Mesendoderm (in vitro differentiated cells): ENCODE measurements around the gene PIK3IP1.

ENCODE experiments used
- DNase-seq: peaks from one replicate; pipeline ENCODE4 v3.0.0; 2013
- H2AK5ac ChIP-seq: 2 replicates; pipeline ENCODE4 v1.6.1; 2013; ENCODE audit warnings: low read length, inconsistent platforms
- H2BK120ac ChIP-seq: 2 replicates; pipeline ENCODE4 v1.6.1; 2013; ENCODE audit warnings: low read depth, mild to moderate bottlenecking, low read length, moderate library complexity, mixed read lengths
- H2BK15ac ChIP-seq: replicated peaks from 2 replicates; pipeline ENCODE4 v1.6.1; 2013; ENCODE audit warnings: low read depth, mild to moderate bottlenecking, moderate library complexity
- H2BK5ac ChIP-seq: 2 replicates; pipeline ENCODE4 v1.6.1; 2013; ENCODE audit warnings: low read length, inconsistent platforms
- H3K18ac ChIP-seq: 2 replicates; pipeline ENCODE4 v1.6.1; 2013; ENCODE audit warnings: mild to moderate bottlenecking, low read length, mixed read lengths
- H3K23ac ChIP-seq: one replicate; pipeline ENCODE4 v1.6.1; 2013; ENCODE audit warnings: low read length
- H3K27ac ChIP-seq: 2 replicates; pipeline ENCODE4 v1.5.1; 2013; ENCODE audit warnings: low read depth, mild to moderate bottlenecking, inconsistent platforms, low read length, moderate library complexity
- H3K27me3 ChIP-seq: 2 replicates; pipeline ENCODE4 v1.6.1; 2013; ENCODE audit warnings: low read length, control low read depth, mild to moderate bottlenecking, inconsistent platforms; ENCODE audit not compliant: insufficient read depth, poor library complexity
- H3K36me3 ChIP-seq: 2 replicates; pipeline ENCODE4 v1.6.1; 2013; ENCODE audit warnings: low read length, inconsistent platforms; ENCODE audit not compliant: control insufficient read depth, insufficient read depth
- H3K4ac ChIP-seq: one replicate; pipeline ENCODE4 v1.6.1; 2013; ENCODE audit warnings: low read depth, mild to moderate bottlenecking, low read length, moderate library complexity
- H3K4me1 ChIP-seq: 2 replicates; pipeline ENCODE4 v1.6.1; 2013; ENCODE audit warnings: low read depth, low read length, inconsistent platforms; ENCODE audit not compliant: control insufficient read depth
- H3K4me2 ChIP-seq: 2 replicates; pipeline ENCODE4 v1.6.1; 2013; ENCODE audit warnings: low read length
- H3K4me3 ChIP-seq: 2 replicates; pipeline ENCODE4 v1.5.1; 2013; ENCODE audit warnings: mild to moderate bottlenecking, low read length
- H3K56ac ChIP-seq: one replicate; pipeline ENCODE4 v1.6.1; 2013; ENCODE audit warnings: low read length
- H3K79me1 ChIP-seq: 2 replicates; pipeline ENCODE4 v1.6.1; 2013; ENCODE audit warnings: low read length, inconsistent platforms
- H3K79me2 ChIP-seq: 2 replicates; pipeline ENCODE4 v1.6.1; 2013; ENCODE audit warnings: mild to moderate bottlenecking, low read length; ENCODE audit not compliant: control insufficient read depth, insufficient read depth
- H3K9ac ChIP-seq: 2 replicates; pipeline ENCODE4 v1.6.1; 2013; ENCODE audit warnings: low read length, inconsistent platforms
- H4K5ac ChIP-seq: one replicate; pipeline ENCODE4 v1.6.1; 2013; ENCODE audit warnings: low read length
- H4K8ac ChIP-seq: one replicate; pipeline ENCODE4 v1.6.1; 2013; ENCODE audit warnings: low read depth, mild to moderate bottlenecking, control low read depth, low read length, moderate library complexity
- WGBS: extraction: QIAGEN DNeasy Blood & Tissue Kit; methylation state at CpG from one replicate; pipeline ENCODE4 v1.1.7; 2013; ENCODE audit warnings: low lambda C conversion rate, missing lambda C conversion rate; ENCODE audit not compliant: insufficient coverage; ENCODE audit errors: extremely low coverage; 5-methylcytosine and 5-hydroxymethylcytosine counted together

PIK3IP1 gene

DNA sequence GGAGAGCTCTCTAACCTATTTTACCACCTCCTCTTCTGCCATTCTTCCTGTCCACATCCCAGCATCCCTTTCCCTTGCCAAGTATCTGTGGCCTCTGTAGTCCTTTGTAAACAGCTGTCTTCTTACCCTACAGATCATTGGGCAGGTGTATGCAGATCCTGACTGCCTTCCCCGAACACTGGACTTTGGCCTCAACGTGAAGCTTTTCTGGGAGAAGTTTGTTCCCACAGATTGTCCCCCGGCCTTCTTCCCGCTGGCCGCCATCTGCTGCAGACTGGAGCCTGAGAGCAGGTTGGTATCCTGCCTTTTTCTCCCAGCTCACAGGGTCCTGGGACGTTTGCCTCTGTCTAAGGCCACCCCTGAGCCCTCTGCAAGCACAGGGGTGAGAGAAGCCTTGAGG lies 17.3 kb downstream of the PIK3IP1 start:
- H3K4me1 ChIP-seq = peaks cover 11% of the 10 kb centered on the region
- no peak overlapping the region for H3K56ac ChIP-seq
- no peak overlapping the region for H4K5ac ChIP-seq
- H3K4me3 ChIP-seq = no peak overlapping the region
- H3K9ac ChIP-seq = no peak overlapping the region
- H2BK15ac ChIP-seq = no peak overlapping the region
- no peak overlapping the region for H2BK120ac ChIP-seq
- no peak overlapping the region for H3K18ac ChIP-seq
- no peak overlapping the region for H3K23ac ChIP-seq
- H3K27me3 ChIP-seq = no peaks in the 10 kb centered on the region
- H2BK5ac ChIP-seq = no peak overlapping the region
- H2AK5ac ChIP-seq = no peak overlapping the region
- no CpG with 5 or more reads among the region's 6 CpGs for WGBS
- H3K27ac ChIP-seq = no peak overlapping the region
- peaks cover 2% of the 10 kb centered on the region for H3K36me3 ChIP-seq
- DNase-seq = no peak
- no peak overlapping the region for H4K8ac ChIP-seq
- no peak overlapping the region for H3K4ac ChIP-seq
- H3K79me2 ChIP-seq = no peaks in the 10 kb centered on the region
- H3K79me1 ChIP-seq = no peaks in the 10 kb centered on the region
- H3K4me2 ChIP-seq = no peak overlapping the region

DNA sequence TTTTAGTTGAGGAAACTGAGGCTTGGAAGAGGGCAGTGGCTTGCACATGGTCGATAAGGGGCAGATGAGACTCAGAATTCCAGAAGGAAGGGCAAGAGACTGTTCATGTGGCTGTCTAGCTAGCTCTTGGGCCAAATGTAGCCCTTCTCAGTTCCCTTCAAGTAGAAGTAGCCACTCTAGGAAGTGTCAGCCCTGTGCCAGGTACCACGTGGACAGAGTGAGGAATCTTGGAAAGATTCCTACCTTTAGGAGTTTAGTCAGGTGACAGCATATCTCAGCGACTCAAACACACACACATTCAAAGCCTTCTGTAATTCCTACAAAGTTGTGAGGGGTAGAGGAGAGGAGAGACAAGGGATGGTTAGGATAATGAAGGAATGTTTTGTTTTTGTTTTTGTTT lies 18.3 kb downstream of the PIK3IP1 start:
- H4K8ac ChIP-seq = no peak overlapping the region
- H3K4ac ChIP-seq = no peak overlapping the region
- H3K18ac ChIP-seq = no peak overlapping the region
- no peak overlapping the region for H2BK15ac ChIP-seq
- H3K27me3 ChIP-seq = no peaks in the 10 kb centered on the region
- no peak overlapping the region for H2AK5ac ChIP-seq
- H3K56ac ChIP-seq = no peak overlapping the region
- no peaks in the 10 kb centered on the region for H3K79me1 ChIP-seq
- H3K4me1 ChIP-seq = peaks cover 11% of the 10 kb centered on the region
- no peak overlapping the region for H3K27ac ChIP-seq
- no CpG with 5 or more reads among the region's 3 CpGs for WGBS
- H3K23ac ChIP-seq = no peak overlapping the region
- DNase-seq = no peak
- no peak overlapping the region for H2BK120ac ChIP-seq
- peaks cover 2% of the 10 kb centered on the region for H3K36me3 ChIP-seq
- no peak overlapping the region for H4K5ac ChIP-seq
- no peak overlapping the region for H3K4me3 ChIP-seq
- no peak overlapping the region for H3K4me2 ChIP-seq
- H3K79me2 ChIP-seq = no peaks in the 10 kb centered on the region
- H3K9ac ChIP-seq = no peak overlapping the region
- H2BK5ac ChIP-seq = no peak overlapping the region

DNA sequence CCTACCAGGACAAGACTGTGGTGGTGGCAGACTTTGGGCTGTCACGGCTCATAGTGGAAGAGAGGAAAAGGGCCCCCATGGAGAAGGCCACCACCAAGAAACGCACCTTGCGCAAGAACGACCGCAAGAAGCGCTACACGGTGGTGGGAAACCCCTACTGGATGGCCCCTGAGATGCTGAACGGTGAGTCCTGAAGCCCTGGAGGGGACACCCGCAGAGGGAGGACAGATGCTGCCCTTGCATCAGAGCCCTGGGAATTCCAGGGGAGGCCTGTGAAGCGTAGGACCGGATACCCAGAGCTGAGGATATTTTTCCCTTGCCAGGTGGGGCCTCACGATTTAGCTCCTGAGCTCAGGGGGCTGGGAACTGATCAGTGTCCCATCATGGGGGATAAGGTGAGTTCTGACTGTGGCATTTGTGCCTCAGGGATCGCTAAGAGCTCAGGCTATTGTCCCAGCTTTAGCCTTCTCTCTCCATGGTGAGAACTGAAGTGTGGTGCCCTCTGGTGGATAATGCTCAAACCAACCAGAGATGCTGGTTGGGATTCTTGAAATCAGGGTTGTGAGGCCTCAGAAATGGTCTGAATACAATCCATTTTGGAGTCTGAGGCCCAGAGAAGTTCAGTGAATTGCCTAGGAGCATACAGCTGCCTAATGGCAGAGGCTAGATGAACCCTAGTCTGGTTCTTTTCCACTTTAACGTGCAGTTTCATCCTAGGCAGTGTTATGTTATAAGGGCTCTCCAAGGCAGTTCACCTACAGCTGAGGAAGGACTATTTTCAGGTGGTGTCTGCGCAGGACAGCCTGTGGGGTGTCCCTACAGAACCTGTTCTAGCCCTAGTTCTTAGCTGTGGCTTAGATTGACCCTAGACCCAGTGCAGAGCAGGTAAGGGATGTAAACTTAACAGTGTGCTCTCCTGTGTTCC lies 19.5 kb downstream of the PIK3IP1 start:
- DNase-seq = peak; percentile 93
- Histone ChIP-seq H3K79me1 (no peaks in the 10 kb centered on the region), H3K79me2 (no peaks in the 10 kb centered on the region), H3K4me3 (no peak overlapping the region), H3K4me2 (no peak overlapping the region), H3K18ac (no peak overlapping the region), H3K4ac (no peak overlapping the region), H4K8ac (no peak overlapping the region), H2BK5ac (no peak overlapping the region), H2BK120ac (no peak overlapping the region), H3K56ac (peak overlapping the region; percentile 53), H2AK5ac (peak overlapping the region; percentile 80), H3K4me1 (peaks cover 11% of the 10 kb centered on the region), H2BK15ac (no peak overlapping the region), H4K5ac (no peak overlapping the region), H3K27me3 (no peaks in the 10 kb centered on the region), H3K27ac (no peak overlapping the region), H3K36me3 (peaks cover 2% of the 10 kb centered on the region), H3K9ac (peak overlapping the region; percentile 10), H3K23ac (no peak overlapping the region)
- no CpG with 5 or more reads among the region's 15 CpGs for WGBS

DNA sequence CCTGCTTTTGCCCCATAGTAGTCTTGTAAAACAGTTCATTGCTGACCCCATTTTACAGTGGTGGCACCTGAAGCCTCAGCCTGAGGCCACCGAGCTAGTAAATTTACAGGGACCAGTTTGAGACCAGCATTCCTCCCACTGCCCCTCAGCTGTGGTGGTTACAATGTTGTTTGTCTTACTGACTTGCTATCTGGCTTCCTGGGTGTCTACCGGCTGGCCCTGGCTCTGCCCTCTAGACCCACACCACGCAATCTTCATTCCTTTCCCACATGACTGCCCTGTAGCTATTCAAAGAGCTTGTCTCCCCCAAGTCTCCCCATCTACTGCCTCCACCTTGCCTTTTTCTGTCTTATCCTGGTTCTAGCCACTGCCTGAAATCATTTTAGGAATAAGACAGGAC lies 20.8 kb downstream of the PIK3IP1 start:
- Histone ChIP-seq H3K27me3 (no peaks in the 10 kb centered on the region), H3K79me2 (no peaks in the 10 kb centered on the region), H2BK15ac (no peak overlapping the region), H3K79me1 (no peaks in the 10 kb centered on the region), H4K5ac (no peak overlapping the region), H3K4me2 (no peak overlapping the region), H2BK5ac (no peak overlapping the region), H2BK120ac (no peak overlapping the region), H4K8ac (no peak overlapping the region), H3K18ac (no peak overlapping the region), H3K36me3 (peaks cover 2% of the 10 kb centered on the region), H2AK5ac (no peak overlapping the region), H3K4me1 (peaks cover 11% of the 10 kb centered on the region), H3K23ac (no peak overlapping the region), H3K9ac (no peak overlapping the region), H3K4me3 (no peak overlapping the region), H3K4ac (no peak overlapping the region), H3K56ac (no peak overlapping the region), H3K27ac (no peak overlapping the region)
- no CpG with 5 or more reads among the region's 3 CpGs for WGBS
- DNase-seq = no peak

DNA sequence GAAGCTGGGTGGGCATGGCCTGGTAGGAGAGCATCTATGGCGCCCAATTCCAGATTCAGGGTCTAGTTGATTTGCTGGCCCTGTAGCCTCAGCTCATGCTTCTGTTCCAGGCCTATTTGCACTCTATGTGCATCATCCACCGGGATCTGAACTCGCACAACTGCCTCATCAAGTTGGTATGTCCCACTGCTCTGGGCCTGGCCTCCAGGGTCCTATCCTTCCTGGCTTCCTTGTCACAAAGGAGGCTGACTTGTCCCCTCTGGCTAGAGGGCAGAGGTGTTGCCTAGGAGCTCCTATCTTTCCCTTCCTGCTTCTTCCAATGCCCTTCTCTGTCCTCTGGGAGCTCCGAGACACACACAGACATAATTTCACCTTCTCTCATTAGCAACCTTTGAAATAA lies 21.3 kb downstream of the PIK3IP1 start:
- Histone ChIP-seq H4K5ac (no peak overlapping the region), H3K4me2 (no peak overlapping the region), H3K27ac (peak overlapping the region; percentile 64), H3K4me1 (peaks cover 11% of the 10 kb centered on the region), H3K36me3 (peaks cover 4% of the 10 kb centered on the region), H3K9ac (peak overlapping the region; percentile 5), H3K56ac (peak overlapping the region; percentile 77), H3K79me1 (no peaks in the 10 kb centered on the region), H2BK15ac (no peak overlapping the region), H2BK5ac (no peak overlapping the region), H3K23ac (no peak overlapping the region), H3K27me3 (no peaks in the 10 kb centered on the region), H2AK5ac (peak overlapping the region; percentile 1), H2BK120ac (no peak overlapping the region), H4K8ac (no peak overlapping the region), H3K79me2 (no peaks in the 10 kb centered on the region), H3K18ac (no peak overlapping the region), H3K4me3 (no peak overlapping the region), H3K4ac (no peak overlapping the region)
- peak; percentile 51 for DNase-seq
- WGBS = no CpG with 5 or more reads among the region's 4 CpGs
